ENCODE data around the gene KANTR.

Gene KANTR

GRCh38 chrX:53171356-53171755 is 77.4 kb downstream of the KANTR start:
- in situ Hi-C loops (cut with MboI; ENCODE audit: low pct_unique_long_range_greater_than_20kb, low sequenced_read_pairs, unreplicated experiment), result no loop called here
- TF ChIP-seq CTCF (IDR thresholded peaks at IDR 0.05; ENCODE audit: extremely low read depth, insufficient read depth, missing control alignments), result no peak
- DNase-seq (ENCODE audit: low spot score), result no peak
